AG04450 (cell line): Measurements from ENCODE around the gene STK10. TPM values are rescaled to one million over a fixed set of nuclear protein-coding genes. Genes with fewer than 3 reads are reported as not detected.

Source experiments
- CTCF ChIA-PET: fragments of 300-600, 350-600 bp; formaldehyde crosslinking; extraction: SDS; loops from one replicate; lab custom pipeline; 2022; ENCODE audit warnings: antibody characterized with exemption, inconsistent platforms; lab: Charles Lee
- POLR2A ChIA-PET: fragments of 350-600 bp; formaldehyde crosslinking; extraction: SDS; loops from one replicate; lab custom pipeline; 2021; ENCODE audit warnings: antibody characterized with exemption, inconsistent platforms; lab: Yijun Ruan, JAX
- DNase-seq: peaks from one replicate; pipeline ENCODE4 v3.0.0-alpha.2; 2011; ENCODE audit warnings: low read depth, low spot score
- H3K27ac ChIP-seq: one replicate; pipeline ENCODE4 v1.5.1; 2012; ENCODE audit warnings: low read depth, low read length, control low read depth
- H3K27me3 ChIP-seq: one replicate; pipeline ENCODE4 v1.6.0; 2012; ENCODE audit warnings: low read length; ENCODE audit not compliant: control insufficient read depth, insufficient read depth
- H3K4me3 ChIP-seq: 2 replicates; pipeline ENCODE4 v1.5.1; 2011; ENCODE audit warnings: mild to moderate bottlenecking, low read depth, low read length, control low read depth
- H3K9me3 ChIP-seq: 2 replicates; pipeline ENCODE4 v1.5.1; 2012; ENCODE audit warnings: low read length; ENCODE audit not compliant: control insufficient read depth, insufficient read depth
- CTCF ChIP-seq: IDR thresholded peaks from 2 replicates; pipeline ENCODE4 v1.5.1; 2011; ENCODE audit warnings: low read depth, low read length, control low read depth, inconsistent platforms
- polyA plus RNA-seq: library from polyadenylated mRNA; depleted of rRNA; stranded (reverse); fragments of >200 nt; gene quantifications from 2 replicates; pipeline ENCODE4 v1.2.3, GENCODE V29; 2011

The STK10 gene
- polyA plus RNA-seq, 1 experiment = 7.8 TPM

GRCh38 chr5:172119921-172120688, 67.9 kb downstream of the STK10 start:
- H3K9me3 ChIP-seq = no peaks in the 10 kb centered on the region
- ChIA-PET CTCF (interaction anchor here (0.8 kb wide), 1 partner anchor 13 kb away, joined by 3 read pairs; no protein-coding TSS in a partner anchor), POLR2A (no interaction called here)
- TF ChIP-seq CTCF = no peak
- H3K4me3 ChIP-seq = no peak overlapping the region
- no peak for DNase-seq
- no peaks in the 10 kb centered on the region for H3K27me3 ChIP-seq
- H3K27ac ChIP-seq = peak overlapping the region; percentile 21

- no peaks in the 10 kb centered on the region for H3K9me3 ChIP-seq
- POLR2A ChIA-PET = no interaction called here
- H3K27me3 ChIP-seq = no peaks in the 10 kb centered on the region
- CTCF ChIA-PET = no interaction called here
- no peak for TF ChIP-seq CTCF
- DNase-seq = no peak
- no peak overlapping the region for H3K27ac ChIP-seq
- H3K4me3 ChIP-seq = no peak overlapping the region
These were observed 69.1 kb downstream of the STK10 start for GRCh38 chr5:172118891-172119290.

- no peak for TF ChIP-seq CTCF
- H3K9me3 ChIP-seq = no peaks in the 10 kb centered on the region
- ChIA-PET POLR2A (no interaction called here), CTCF (interaction anchor here (2.2 kb wide), 1 partner anchor 70 kb away, joined by 7 read pairs; the partner anchor contains the start of gene STK10)
- H3K4me3 ChIP-seq = no peak overlapping the region
- DNase-seq = no peak
- H3K27me3 ChIP-seq = no peaks in the 10 kb centered on the region
- H3K27ac ChIP-seq = no peak overlapping the region
These were observed 69.9 kb downstream of the STK10 start for GRCh38 chr5:172117977-172118701.

GRCh38 chr5:172115541-172115982, 72.5 kb downstream of the STK10 start:
- Histone ChIP-seq H3K27ac (no peak overlapping the region), H3K27me3 (no peaks in the 10 kb centered on the region), H3K9me3 (no peaks in the 10 kb centered on the region), H3K4me3 (no peak overlapping the region)
- DNase-seq = no peak
- TF ChIP-seq CTCF = no peak
- POLR2A ChIA-PET = no interaction called here
- CTCF ChIA-PET = no interaction called here
